NCI-H510A (cell line): ENCODE measurements around the gene VAMP5.
A peak's percentile ranks its signal among the peaks of the same experiment; 100 is the strongest.
"Not testable (repeated sequence)": the region's sequence is repeated elsewhere in the genome, so short reads cannot be mapped to it uniquely, and the experiment has no call there.

Experiments
- DNase-seq: peaks from one replicate; lab custom pipeline; 2025; lab: John Stamatoyannopoulos, UW

The VAMP5 gene

DNA sequence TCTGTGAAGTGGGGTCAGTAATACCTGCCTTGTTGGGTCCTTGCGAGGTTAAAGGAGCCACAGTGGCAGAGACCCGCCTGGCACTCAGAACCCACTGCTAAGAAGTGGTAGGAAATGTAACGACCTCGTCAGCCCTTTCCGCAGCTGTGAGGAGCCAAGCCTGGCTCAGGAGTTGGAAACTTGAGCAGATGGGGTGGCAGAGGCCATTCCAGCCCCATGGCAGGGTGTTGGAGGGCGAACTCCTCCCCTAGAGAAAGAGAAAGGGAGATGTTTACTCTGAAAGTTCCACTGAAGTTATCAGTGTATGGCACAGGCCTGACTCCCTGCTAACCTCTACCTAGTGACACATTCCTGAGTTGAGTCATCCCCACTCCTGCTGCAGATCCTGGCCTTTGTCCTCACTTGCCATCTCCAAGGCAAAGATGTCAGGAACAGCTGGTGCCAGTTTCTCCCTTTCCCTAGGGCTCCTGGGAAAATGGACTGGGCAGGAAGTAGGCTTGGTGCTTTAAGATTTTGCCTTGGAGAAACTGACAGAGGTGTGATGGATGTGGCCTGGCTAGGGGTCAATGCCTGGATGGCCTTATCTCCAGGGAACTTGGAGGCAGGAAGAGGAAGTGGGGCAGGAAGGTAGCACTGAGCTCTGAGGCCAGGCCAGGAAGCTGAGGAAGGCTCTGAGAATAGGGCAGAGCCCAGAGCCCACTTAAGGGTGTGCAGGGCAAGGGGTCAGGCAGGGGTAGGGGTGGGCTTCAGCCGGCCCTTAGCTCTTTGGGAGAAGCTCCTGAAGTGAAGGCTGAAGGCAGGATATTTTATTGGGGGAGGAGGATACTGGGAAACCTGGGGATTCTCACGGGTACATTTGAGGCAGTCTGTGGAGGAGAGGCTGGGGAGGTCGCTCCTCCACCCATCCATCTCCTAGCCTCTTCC is 888 bp downstream of the VAMP5 start:
- no peak for DNase-seq

DNA sequence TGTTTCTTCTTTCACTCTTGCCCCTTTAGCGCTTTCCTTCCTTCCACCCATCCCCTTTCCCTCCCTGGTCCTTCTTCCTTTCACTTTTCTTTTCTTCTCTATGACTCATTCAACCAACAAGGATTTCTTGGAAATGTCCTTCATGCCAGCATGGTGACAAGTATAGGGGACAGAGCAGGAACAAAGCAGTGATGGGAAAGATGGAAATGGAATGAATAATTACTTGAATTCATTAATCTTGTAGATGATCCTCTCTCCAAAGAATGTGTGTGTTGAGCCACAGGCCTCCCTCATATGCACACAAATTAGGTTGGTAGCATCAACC is 1.5 kb downstream of the VAMP5 start:
- DNase-seq = no peak

DNA sequence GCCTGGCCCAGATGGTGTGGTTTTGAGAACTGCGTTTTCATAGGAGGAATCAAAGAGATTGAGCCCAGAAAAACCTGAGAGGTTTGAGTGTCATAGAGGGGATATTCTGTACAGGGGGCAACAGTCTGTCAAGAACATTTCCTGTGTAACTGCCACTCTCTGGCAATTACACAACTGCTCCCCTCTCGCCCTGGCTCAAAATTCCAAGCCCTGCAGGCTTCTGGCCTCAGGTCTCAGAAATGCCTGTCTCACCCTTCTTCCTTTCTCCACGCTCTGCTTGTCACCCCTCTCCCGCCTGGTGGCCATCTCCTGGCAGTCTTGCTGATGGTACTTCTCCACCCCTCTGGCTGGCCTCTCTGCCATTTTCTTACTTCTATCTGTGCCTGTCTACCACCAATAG is 4.0 kb downstream of the VAMP5 start:
- no peak for DNase-seq

DNA sequence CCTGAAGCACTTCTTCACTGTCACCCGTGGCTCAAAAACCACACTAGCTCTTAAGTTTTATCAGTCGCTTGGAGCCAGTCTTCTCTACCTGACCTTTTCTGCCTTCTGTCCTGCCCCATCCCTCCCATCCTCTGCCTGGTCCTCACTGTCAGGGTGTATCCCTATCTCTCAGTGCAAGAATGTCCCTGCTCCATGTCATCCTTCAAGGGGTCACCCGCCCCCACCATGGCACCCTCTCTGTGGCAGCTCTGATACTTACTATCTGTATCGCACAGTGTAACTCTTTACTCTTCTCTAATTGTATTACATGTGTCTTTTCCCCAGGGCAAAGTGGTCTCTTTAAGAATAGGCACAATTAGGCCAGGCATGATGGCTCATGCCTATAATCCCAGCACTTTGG is 4.4 kb downstream of the VAMP5 start:
- no peak for DNase-seq

DNA sequence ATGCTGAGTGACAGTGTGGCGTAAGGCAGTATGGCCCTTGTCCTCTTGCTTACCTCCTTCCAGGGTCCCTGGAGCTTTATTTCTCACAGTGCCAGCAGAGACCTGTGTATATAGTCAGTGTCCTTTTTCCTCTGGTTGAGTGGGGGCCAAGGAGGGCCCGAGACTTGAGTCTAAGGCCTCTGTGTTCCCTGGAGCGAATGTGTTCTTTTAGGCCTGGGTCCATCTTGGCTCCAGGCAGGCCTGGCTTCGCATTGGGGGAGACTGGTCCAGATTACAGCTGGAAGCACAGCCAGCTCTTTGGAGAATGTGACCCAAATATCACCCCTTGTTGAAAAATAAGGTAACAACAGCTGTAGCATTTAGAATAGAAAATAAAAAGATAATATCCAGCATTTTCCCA is 5.0 kb downstream of the VAMP5 start:
- DNase-seq = no peak

DNA sequence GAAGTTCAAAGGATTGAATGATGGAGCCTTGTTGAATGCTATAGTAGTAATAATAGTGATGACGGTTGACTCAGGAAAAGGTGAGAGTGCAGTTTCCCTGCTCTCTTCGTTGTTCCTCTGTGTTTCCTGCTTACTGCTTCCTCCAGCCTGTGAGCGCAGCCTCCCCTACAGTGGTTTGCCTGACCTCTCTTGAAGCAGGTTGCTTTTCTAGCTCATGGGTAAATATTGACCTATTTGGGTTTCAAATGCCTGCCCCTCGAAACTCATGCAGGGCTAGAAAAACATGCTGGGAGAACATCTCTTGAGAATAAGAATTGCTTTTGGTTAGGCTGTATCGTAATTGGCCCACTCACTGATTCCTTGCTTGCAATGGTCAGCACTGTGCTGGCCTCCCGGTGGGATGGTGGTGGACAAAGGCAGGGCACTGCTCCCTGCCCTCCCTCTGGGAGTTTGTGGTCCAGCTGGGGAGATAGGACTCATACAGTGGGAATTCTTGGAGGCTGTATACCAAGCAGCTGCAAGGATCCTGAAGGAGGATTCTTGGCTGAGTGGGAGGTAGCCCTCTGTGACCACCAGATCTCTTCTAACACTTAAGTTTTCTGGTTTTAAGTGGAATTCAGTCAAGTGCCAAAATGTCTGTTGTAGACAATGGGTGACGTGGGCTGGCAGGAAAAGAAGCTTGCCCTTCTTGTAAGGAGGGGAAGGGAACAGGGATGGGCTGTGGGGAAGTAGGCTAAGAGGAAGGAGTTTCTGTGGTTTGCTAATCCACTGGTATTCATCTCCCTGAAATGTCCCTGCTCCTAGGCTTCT is 6.0 kb downstream of the VAMP5 start:
- DNase-seq = peak; percentile 70

DNA sequence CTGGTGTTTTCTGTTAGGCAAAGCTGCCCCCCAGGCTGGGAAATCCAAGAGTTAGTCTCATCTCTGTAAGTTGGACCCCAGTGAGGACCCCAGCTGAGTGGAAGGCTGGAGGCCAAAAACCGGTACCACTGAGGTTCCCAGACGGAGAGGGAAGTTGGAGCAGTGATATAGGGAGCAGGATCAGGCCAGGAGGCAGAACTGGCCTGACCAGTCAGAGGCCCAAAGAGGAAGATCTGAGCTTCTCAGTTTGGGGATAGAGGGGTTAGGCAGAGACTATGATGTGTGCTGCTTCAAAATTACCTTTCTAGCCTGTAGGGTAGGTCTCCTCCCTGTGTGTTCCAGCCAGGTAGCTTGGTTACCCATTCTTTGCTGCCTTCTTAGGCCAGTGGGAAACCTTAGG is 6.7 kb downstream of the VAMP5 start:
- DNase-seq = no peak

DNA sequence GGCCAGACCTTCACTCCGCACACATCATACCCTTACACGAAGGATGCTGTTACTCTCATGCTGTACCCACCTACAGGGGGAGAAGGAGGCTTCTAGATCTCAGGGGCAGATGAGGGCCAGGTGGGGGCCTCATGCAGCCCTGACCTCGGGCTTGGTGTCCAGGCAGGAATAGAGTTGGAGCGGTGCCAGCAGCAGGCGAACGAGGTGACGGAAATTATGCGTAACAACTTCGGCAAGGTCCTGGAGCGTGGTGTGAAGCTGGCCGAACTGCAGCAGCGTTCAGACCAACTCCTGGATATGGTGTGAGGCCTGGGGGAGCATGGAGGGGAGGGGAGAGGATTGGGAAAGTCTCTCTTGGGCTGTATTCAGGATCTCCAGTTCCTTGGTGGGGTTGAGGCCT is 7.3 kb downstream of the VAMP5 start:
- DNase-seq = no peak

DNA sequence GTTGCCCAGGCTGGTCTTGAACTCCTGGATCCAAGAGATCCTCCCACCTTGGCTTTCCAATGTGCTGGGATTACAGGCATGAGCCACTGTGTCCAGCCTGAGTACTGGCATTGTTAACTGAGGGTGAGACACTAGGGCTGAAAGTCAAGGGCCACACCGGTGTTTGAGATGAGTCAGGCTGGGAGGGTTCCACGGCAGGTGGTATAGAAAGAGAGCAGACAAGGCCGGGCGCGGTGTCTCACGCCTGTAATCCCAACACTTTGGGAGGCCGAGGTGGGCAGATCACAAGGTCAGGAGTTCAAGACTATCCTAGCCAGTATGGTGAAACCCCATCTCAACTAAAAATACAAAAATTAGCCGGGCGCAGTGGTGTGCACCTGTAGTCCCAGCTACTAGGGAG is 8.1 kb downstream of the VAMP5 start:
- DNase-seq = not testable (repeated sequence)

DNA sequence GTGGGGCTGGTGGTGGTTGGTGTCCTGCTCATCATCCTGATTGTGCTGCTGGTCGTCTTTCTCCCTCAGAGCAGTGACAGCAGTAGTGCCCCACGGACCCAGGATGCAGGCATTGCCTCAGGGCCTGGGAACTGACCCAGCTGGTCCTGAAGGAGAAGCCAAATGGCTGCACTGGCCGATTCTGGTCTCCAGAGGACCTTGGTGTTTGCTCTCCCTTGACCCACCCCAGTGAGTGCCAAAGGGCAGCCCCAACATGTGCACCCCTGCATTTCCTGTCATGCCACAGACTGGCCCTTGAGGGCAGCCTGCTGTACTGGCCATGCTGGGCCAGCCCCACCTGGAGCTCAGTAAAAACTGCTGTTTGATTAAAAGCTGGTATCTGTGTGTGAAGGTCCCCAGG is 8.8 kb downstream of the VAMP5 start:
- DNase-seq = no peak

DNA sequence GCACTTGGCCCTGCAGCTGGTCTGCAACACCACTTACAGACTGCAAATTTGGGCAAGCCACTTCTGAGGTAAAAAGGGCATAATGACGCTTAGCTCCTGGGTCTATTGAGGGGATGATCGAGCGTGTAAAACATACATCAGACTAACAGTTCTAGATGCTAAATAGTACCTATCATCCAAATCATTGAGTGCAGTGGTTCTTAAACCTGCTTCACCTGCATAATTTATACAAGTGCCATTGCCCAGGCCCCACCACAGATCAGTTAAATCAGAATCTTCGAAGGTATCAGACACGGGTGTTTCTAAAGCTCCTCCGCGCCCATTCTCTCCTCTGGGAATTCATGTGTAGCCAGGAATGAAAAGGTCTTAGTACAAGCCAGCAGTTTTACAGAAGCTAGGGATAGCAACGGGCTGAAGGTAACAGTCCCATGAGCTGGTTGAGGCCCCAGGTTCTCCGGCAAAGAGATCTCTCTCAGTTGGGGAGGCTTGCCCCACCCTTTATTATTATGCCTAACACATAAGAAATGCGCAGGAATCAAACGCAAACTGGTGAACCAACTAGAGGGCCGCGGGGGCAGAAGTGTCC is 10.6 kb downstream of the VAMP5 start:
- no peak for DNase-seq

DNA sequence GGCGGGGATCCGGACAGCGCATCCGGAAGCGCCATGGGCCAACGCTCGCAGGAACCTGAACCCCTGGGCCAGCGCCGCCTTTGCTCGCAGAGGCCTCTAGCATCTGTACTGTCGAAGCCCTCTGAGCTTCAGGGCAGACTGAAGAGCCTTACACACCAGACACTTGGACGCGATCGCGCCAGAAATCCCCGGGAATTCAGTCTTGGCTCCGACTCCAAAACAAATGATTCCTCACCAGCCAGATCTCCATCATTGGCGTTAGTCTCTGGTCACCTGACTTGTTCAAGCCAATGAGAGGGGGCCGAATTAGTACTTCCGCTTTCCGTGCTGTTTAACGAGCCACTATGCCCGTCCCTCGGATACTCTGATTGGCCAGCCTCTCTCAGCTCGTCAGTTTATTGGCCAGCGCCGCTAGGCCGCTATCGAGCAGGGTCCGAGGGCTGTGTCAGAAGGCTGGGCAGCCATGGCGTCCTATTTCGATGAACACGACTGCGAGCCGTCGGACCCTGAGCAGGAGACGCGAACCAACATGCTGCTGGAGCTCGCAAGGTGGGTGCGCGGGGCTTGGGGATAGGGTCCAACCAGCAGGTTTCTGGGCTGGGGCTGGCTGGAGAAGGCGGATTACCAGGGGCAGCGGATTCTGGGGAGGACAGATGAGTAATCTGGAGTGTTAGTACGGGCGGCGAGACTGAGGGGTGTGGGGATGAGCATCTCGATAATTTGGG is 11.2 kb downstream of the VAMP5 start, which contains the start of gene RNF181:
RNF181 (plus strand) TSS at position 445 of the 725 bp plus-strand sequence; CDS start at position 464, 19 bp downstream.
- DNase-seq = peak; percentile 94

DNA sequence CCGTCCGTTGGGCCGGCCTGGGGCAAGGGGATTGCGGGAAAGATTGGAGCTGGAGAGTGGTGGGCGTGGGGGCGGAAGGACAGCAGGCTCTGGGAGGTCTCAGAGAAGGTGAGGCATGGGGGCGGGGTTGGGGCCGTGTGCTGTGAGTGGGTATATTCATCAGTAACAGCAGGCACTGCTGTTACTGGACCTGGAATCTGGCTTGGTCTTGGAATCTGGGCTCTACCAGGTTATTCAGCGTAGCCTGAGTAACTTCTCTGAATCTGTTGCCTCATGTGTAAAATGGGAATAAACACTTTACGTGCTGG is 11.7 kb downstream of the VAMP5 start:
- DNase-seq = no peak

DNA sequence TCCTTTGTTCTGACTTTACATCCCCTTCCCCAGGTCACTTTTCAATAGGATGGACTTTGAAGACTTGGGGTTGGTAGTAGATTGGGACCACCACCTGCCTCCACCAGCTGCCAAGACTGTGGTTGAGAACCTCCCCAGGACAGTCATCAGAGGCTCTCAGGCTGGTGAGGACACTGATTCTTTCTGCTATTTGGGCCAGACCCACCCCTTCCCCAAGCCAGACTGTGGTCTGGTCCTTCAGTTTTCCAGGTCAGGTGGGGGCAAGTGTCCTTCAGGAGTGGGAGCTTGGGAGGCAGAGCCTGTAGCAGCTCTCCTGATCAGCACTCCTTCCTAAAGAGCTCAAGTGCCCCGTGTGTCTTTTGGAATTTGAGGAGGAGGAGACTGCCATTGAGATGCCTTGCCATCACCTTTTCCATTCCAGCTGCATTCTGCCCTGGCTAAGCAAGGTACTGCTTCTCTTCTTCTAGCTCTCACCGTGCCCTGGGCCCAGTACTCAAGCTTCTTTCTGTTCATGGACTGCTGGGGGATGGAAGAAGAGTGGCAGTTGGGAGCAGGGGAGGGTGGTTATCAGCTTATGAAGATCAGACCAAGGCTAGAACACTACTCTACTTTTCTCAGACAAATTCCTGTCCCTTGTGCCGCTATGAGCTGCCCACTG is 12.4 kb downstream of the VAMP5 start:
- no peak for DNase-seq

DNA sequence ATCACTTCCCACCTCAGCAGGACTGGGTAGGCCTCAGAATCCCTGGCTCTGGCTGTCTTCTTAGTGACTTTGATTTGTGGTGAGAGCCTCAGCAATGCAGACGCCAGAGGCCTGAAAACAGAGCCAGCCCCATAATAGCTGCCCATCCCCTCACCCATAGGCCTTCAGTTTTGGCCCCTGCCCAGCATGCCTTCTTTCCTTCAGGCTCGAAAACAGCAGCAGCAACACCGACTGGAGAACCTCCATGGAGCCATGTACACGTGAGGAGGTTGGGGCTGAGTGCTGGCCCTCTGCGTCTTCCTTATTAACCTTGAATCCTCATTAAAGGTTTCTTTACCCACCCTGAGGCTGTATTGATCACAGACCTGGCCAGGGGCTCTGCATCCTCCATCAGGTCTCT is 13.0 kb downstream of the VAMP5 start:
- DNase-seq = no peak

DNA sequence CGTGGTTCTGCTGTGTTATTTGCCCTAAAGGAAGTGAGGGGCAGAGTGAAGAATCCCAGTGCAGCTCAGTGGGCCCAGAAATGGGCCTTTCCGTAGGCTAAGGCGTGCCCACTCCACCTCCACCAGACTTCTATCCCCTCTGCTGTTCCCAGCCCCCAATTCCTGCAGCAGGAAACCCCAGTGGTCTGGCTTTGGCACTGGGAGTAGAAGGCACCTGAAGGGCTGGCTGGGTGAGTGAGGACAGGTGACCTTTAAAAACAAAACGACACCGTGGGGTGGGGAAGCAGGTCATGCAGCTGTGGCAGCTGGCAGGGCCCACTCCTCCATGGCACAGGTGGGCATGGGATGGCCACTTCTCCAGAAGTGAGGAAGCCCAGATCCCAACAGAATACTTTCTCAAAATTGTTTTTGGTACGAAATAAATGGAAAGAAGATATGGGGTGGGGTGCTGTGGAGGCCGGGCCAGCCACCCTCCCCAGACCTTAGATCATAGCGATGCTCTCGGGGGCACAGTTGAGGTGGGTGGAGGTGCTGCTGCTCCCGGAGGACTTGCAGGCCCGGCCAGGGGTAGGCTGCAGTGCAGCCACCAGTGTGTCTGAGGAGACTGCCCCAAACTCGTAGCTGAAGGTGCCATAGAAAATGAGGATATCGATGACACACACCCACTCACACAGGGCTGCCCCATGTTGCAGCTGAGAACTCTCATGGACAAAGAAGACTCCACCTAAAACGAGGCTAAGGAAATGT is 14.5 kb downstream of the VAMP5 start:
- no peak for DNase-seq

DNA sequence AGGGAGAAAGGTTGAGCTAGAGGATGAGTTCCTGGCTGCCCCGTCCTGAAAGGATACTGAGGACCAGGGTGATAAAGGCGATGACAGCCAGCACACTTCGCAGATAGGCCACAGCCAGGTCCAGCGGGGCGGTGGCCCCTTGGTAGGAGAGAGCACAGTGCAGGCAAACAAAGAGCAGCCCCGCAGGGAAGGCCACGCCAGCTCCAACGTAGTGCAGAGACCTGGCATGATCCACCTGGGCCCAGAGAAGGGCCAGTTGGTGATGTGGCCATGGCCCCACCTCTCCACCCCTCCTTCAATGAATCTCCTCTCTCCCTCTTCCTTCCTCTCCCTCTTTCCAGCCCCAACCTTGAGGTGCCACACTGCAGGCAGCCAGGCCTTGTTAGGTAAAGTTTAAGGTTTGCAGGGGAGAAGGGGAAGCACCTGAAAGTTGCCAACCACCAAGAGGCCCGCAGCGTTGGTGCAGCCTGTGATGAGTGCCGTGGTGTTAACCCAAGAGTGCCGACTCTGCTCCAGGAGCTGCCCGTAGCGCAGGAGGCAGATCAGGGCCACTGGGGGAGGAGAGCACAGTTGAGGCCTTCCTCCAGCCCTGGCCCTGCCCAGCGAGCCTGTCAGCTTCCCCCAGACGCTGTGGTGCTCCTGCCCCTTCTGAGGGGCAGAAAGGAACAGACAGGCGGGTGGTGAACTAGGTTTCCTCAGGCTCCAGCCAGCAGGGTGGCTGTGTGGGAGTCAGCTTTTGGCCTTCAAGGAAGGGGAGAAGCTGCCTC is 15.4 kb downstream of the VAMP5 start:
- DNase-seq = no peak

DNA sequence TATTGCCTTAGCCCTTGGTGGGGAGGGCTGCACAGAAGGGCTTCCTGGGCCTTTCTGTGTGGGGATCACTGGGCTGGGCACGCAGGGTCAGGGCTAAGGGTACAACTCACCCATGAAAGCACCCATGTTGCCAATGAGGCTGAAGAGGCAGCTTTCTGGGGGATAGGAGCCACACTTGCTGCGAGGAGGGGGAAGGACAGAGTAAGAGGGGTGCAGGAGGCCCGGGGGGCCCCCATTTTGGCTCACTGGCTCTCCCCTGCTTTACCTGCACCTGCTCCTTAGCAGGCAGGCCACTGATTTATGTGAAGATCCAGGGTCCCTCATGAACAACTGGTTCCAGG is 16.0 kb downstream of the VAMP5 start:
- DNase-seq = no peak

DNA sequence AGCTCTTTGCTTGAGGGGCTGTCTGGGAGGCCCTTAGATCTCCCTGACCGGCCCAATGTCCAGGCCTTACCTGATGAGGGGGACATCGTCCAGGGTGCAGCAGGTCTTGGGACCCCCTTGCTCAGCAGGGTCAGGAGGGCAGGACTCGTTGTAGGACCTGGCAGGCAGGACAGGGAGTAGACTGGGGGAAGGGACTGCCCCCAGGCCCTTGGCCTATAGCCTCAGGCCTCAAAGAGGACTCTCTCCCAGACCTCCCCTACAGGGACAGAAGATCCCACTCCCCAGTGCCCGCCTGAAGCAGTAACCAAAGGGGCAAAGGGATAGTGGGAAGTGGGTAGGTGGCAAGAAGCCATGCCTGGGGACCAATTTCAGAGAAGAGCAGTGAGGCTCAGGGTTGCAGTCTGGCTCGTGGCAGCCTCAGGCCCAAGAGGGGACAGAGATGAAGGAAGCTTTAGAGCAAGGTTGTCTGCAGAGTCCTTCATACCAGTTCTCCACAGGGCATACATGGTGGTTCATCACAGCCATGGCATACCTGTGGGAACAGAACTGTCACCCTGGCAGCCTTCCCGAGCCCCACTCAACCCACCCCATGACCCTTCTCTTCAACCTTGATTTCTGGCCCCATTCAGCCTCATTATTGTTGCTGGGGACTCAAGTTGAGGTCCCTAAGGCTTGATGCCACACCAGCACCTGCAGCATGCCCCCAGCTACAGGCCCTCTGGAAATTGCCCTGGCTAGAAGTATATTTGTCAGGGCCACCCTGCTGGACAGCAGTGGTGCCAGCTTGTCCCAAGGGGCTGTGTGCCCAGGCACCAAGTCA is 16.9 kb downstream of the VAMP5 start:
- DNase-seq = no peak
